Heart right ventricle (tissue), 16 donors: Measurements from ENCODE around the gene KCNK10. TPM values are rescaled to one million over a fixed set of nuclear protein-coding genes. Genes with fewer than 3 reads are reported as not detected.

Experiments used
- ATAC-seq, 8 donors: fragments of 200-7000 bp; cut with Tn5 transposase; one replicate each; pipeline ENCODE4 v1.9.1; 2020; ENCODE audit warnings: mild to moderate bottlenecking in 8 of 8, moderate library complexity in 8 of 8, moderate number of reproducible peaks in 1 of 8
- DNase-seq, 2 donors: peaks; one replicate each; pipeline ENCODE4 v3.0.0-alpha.2; 2020
- H3K27ac ChIP-seq, 10 donors: fragments of 200-600 bp; sonication (generic) in 2 of 10; one replicate each; pipeline versions ENCODE4 v1.5.0 to v1.8.0; 2020 to 2022; ENCODE audit warnings: mild to moderate bottlenecking in 3 of 10
- H3K27me3 ChIP-seq, 7 donors: fragments of 200-600 bp; one replicate each; pipeline ENCODE4 v1.8.0; 2021 to 2022; ENCODE audit warnings: mild to moderate bottlenecking in 2 of 7
- H3K36me3 ChIP-seq, 9 donors: fragments of 200-600 bp; sonication (generic) in 1 of 9; one replicate each; pipeline versions ENCODE4 v1.5.0 to v1.8.0; 2020 to 2022; ENCODE audit warnings: mild to moderate bottlenecking in 2 of 9
- H3K4me1 ChIP-seq, 9 donors: fragments of 200-600 bp; sonication (generic) in 1 of 9; one replicate each; pipeline versions ENCODE4 v1.5.0 to v1.8.0; 2020 to 2022; ENCODE audit warnings: mild to moderate bottlenecking in 4 of 9
- H3K4me3 ChIP-seq, 10 donors: fragments of 200-600 bp; sonication (generic) in 2 of 10; one replicate each; pipeline versions ENCODE4 v1.5.0 to v1.8.0; 2020 to 2022; ENCODE audit warnings: mild to moderate bottlenecking in 7 of 10, moderate library complexity in 2 of 10
- H3K9me3 ChIP-seq, 11 donors: fragments of 200-600 bp in 10 of 11; sonication (generic) in 2 of 11; one replicate each; pipeline versions ENCODE4 v1.5.0 to v1.8.0; 2013 to 2022; ENCODE audit warnings: mild to moderate bottlenecking in 2 of 11, control low read depth in 1 of 11, moderate library complexity in 1 of 11
- WGBS, 2 donors: extraction: QIAGEN DNeasy Blood & Tissue Kit; methylation state at CpG; one replicate each; pipeline ENCODE4 v1.1.7; 2013; ENCODE audit warnings: inconsistent platforms in 1 of 2; 5-methylcytosine and 5-hydroxymethylcytosine counted together
- intact Hi-C, 10 donors: fragments of 100-400 bp; cut with DNase I; formaldehyde crosslinking; loops; one replicate each; pipeline versions ENCODE4 v1.11.1 to v1.14.2; 2022
- polyA plus RNA-seq, 2 donors: library from polyadenylated mRNA; stranded (reverse); fragments of 200-250 nt; gene quantifications; one replicate each; pipeline ENCODE4 v1.2.3, GENCODE V29; 2013
- total RNA-seq, 10 donors: library from RNA; stranded (reverse); fragmentation: NEBNext Ultra II Directional in 3 of 10; extraction: Animal tissue kit (Norgen Biotek cat#: 25700) in 3 of 10; gene quantifications; one replicate each; pipeline versions ENCODE4 v1.2.1 to v1.2.4, GENCODE V29; 2021 to 2023
- TF ChIP-seq, protein P1 (sequence below), 9 donors: fragments of 200-600 bp; sonication (generic) in 2 of 9; IDR thresholded peaks; one replicate each; pipeline versions ENCODE4 v1.5.0 to v1.8.0; 2021 to 2022; ENCODE audit warnings: antibody characterized with exemption in 9 of 9, mild to moderate bottlenecking in 5 of 9, moderate library complexity in 1 of 9
- donor health status: Arrhythmogenic right ventricular cardiomyopathy.
- donor health status: ischemic (EF 13 %, LVEDD 7.1; RV severe dilation, severe dysfunction).
- donor health status: healthy with polysubstance abuse.
- donor health status: DM: no; HTN: yes; CAD: no.
- donor health status: DM: no; HTN: no; CAD: no.
- donor health status: ischemic (EF 25% LVEDD 6.9; RV normal size, moderate dysfunction).
- donor health status: ischemic (EF 25% LVEDD 5.7; RV mildly dilated, moderate dysfunction).
- donor health status: healthy.
- donor health status: DM: yes; HTN: yes; CAD: no.
- donor health status: Ischemic cardiomyopathy.
- donor health status: ischemic (EF 35%, LVEDD 5.7; RV mildly dilated, moderate dysfunction).
- donor health status: nonischemic (EF 11% LVEDD 7.7; RV severe dilation, severe dysfunction).
- donor health status: DM: yes; HTN: yes; CAD: no.
- donor health status: PGD.
- donor health status: ischemic (EF 29% LVEDD 5.4; RV normal size, mild dysfunction).
- donor health status: nonischemic (EF 23%, LVEDD 6.1; RV moderate dilation, normal function).

The KCNK10 gene
- total and polyA plus RNA-seq, 12 donors, result 0.01 to 0.21 (median 0.11) TPM; not detected in 9

DNA sequence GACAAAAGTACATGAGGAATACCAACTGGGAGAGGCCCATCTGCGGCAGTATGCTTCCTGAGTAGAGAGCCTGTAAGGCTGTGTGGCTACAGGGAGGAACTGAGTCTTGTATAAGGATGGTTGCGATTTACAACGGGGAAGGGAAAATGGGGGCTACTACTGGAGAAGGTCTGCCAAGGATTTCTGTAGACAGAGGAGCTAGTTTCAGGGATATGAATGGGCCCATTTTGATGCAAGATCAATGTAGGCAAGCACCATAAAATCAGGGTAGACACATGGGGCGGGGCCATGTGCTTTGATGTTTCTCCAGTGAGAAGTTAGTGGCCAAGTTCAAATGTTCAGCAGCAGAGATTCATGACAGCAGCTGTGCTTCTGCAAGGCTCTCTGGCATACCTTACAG, 168.7 kb downstream of the KCNK10 start:
- ATAC-seq (no peak), DNase-seq (no peak)
- WGBS, 2 donors, result 88 to 95% methylated on average over 4 of the region's 4 CpGs
- Histone ChIP-seq H3K27ac (no peak overlapping the region), H3K4me3 (no peak overlapping the region), H3K27me3 (peaks cover 0 to 4% (median 2%) of the 10 kb centered on the region in 7 donors), H3K4me1 (no peaks in the 10 kb centered on the region), H3K36me3 (no peaks in the 10 kb centered on the region), H3K9me3 (no peaks in the 10 kb centered on the region)
- intact Hi-C loops, result no loop called here
- TF ChIP-seq, protein P1, sequence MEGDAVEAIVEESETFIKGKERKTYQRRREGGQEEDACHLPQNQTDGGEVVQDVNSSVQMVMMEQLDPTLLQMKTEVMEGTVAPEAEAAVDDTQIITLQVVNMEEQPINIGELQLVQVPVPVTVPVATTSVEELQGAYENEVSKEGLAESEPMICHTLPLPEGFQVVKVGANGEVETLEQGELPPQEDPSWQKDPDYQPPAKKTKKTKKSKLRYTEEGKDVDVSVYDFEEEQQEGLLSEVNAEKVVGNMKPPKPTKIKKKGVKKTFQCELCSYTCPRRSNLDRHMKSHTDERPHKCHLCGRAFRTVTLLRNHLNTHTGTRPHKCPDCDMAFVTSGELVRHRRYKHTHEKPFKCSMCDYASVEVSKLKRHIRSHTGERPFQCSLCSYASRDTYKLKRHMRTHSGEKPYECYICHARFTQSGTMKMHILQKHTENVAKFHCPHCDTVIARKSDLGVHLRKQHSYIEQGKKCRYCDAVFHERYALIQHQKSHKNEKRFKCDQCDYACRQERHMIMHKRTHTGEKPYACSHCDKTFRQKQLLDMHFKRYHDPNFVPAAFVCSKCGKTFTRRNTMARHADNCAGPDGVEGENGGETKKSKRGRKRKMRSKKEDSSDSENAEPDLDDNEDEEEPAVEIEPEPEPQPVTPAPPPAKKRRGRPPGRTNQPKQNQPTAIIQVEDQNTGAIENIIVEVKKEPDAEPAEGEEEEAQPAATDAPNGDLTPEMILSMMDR (IDR thresholded peaks at IDR 0.05), result no peak

DNA sequence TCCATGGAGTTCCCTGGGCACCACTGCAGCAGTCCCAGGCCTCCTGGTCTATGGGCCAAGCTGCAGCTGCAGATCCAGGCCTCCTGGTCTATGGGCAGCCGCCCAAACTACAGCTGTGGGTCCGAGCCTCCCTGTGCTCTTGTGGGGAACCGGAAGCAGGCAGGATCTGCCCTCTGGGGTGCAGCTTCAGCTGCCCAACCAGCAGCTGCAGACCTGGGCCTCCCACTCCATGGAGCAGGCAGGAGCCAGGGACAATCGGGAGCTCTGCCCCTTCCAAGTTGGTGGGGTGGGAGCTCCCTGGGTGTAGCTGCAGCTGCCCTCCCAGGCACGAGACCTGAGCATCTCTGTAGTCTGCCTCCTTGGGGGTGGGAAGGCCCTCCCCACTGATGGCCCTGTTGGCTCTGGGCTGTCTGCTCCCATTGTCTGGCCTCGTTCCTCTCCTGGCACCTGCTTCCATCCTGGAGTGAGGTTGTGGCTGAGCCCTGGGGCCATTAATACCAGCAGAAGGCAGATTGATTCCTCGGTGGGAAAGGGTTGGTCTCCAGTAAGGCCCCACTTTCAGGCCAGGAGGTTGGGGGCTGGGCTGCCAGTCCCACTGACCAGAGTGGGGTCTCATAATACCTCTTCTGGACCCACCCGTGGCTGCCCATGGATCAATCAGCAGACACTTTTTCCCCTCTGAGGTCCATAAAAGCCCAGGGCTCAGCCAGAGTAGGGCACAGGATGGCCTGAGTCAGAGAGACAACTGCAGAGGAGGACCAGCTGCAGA, 176.0 kb downstream of the KCNK10 start:
- Histone ChIP-seq H3K27me3 (peaks cover 0 to 5% (median 0%) of the 10 kb centered on the region in 7 donors), H3K9me3 (no peaks in the 10 kb centered on the region), H3K36me3 (no peaks in the 10 kb centered on the region), H3K27ac (no peak overlapping the region), H3K4me1 (no peaks in the 10 kb centered on the region), H3K4me3 (no peak overlapping the region)
- no peak for ATAC-seq
- intact Hi-C loops, result no loop called here
- TF ChIP-seq, protein P1 (IDR thresholded peaks at IDR 0.05), result no peak
- 86 to 91% methylated on average over 8 of the region's 8 CpGs for WGBS, 2 donors
- DNase-seq, result no peak

DNA sequence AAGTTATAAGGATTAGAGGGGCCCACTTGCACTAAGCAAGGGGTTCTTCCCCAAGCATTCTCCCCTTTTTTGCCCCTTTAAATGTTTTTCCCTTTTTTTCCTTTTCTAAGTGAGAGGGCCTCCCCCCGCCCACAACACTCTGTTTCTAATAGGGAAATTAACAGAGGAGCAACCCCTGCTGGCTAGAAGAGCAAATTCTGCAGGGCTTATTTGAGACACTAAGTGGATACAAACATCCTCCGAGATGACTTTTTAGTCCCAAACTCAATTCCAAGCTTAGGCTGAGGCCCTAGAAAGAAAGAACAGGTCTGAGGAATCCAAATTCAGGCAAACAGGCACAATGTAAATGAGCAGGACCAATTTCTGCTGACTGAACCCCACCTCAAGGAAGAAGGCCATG, 179.3 kb downstream of the KCNK10 start:
- no peak overlapping the region for H3K27ac ChIP-seq
- no peaks in the 10 kb centered on the region for H3K36me3 ChIP-seq
- peaks cover 0 to 15% (median 0%) of the 10 kb centered on the region in 7 donors for H3K27me3 ChIP-seq
- H3K4me1 ChIP-seq, result no peaks in the 10 kb centered on the region
- intact Hi-C loops, result no loop called here
- no peak for ATAC-seq
- no peak for DNase-seq
- WGBS, 2 donors, result 65 to 71% methylated on average over 2 of the region's 2 CpGs
- H3K9me3 ChIP-seq, result no peaks in the 10 kb centered on the region
- TF ChIP-seq, protein P1 (IDR thresholded peaks at IDR 0.05), result peak in 1 of 9 donors; percentile 7
- H3K4me3 ChIP-seq, result no peak overlapping the region

DNA sequence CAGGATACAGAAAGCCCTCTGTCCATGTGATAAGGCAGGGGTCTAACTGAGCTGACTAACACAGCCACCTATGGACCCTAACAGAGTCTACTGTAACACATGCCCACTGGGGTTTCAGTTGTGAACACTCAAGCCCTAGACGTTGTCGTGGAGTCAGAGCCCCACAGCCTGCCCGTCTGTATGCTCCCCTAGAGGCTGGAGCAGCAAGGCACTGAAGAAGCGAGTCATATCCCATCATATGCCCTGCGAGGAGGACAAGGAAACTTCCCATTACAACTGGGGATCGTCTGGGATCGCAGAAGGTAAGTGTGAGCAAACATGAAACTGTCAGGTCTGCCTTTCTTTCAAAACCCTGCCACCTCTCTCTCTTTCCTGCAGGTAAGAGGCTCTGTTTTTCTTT, 180.1 kb downstream of the KCNK10 start:
- no peaks in the 10 kb centered on the region for H3K36me3 ChIP-seq
- WGBS, 2 donors, result 50 to 55% methylated on average over 7 of the region's 7 CpGs
- no peak overlapping the region for H3K27ac ChIP-seq
- H3K4me3 ChIP-seq, result no peak overlapping the region
- no peaks in the 10 kb centered on the region for H3K4me1 ChIP-seq
- TF ChIP-seq, protein P1 (IDR thresholded peaks at IDR 0.05), result no peak
- intact Hi-C loops, result no loop called here
- DNase-seq, result no peak
- peaks cover 0 to 15% (median 0%) of the 10 kb centered on the region in 7 donors for H3K27me3 ChIP-seq
- no peaks in the 10 kb centered on the region for H3K9me3 ChIP-seq
- no peak for ATAC-seq
